Kasumi-1 (cell line): ENCODE measurements around the gene COL4A2.

ENCODE experiments used
- DNase-seq, 2 experiments: peaks; one replicate each; lab custom pipeline; 2025; lab: John Stamatoyannopoulos, UW

Gene COL4A2

GRCh38 chr13:110354715-110355473 lies 47.8 kb downstream of the COL4A2 start:
- no peak for DNase-seq

GRCh38 chr13:110356362-110356761 lies 49.3 kb downstream of the COL4A2 start:
- no peak for DNase-seq

- DNase-seq: no peak
These were observed 51.3 kb downstream of the COL4A2 start for GRCh38 chr13:110358381-110358780.

- DNase-seq: no peak
These were observed 52.8 kb downstream of the COL4A2 start for GRCh38 chr13:110359840-110360301.

- no peak for DNase-seq
These were observed 53.5 kb downstream of the COL4A2 start for GRCh38 chr13:110360598-110360997.

GRCh38 chr13:110361365-110361911 lies 54.4 kb downstream of the COL4A2 start:
- no peak for DNase-seq

- DNase-seq: no peak
These were observed 55.9 kb downstream of the COL4A2 start for GRCh38 chr13:110363010-110363409.

GRCh38 chr13:110364081-110364480 lies 57.0 kb downstream of the COL4A2 start:
- no peak for DNase-seq

- no peak for DNase-seq
These were observed 58.8 kb downstream of the COL4A2 start for GRCh38 chr13:110365876-110366275.

- DNase-seq: no peak
These were observed 59.6 kb downstream of the COL4A2 start for GRCh38 chr13:110366733-110367132.

- no peak for DNase-seq
These were observed 60.5 kb downstream of the COL4A2 start for GRCh38 chr13:110367620-110368019.

- DNase-seq: no peak
These were observed 61.3 kb downstream of the COL4A2 start for GRCh38 chr13:110368408-110368807.

GRCh38 chr13:110369400-110369799 lies 62.3 kb downstream of the COL4A2 start:
- no peak for DNase-seq

GRCh38 chr13:110371550-110372465 lies 64.7 kb downstream of the COL4A2 start:
- no peak for DNase-seq

GRCh38 chr13:110372676-110373075 lies 65.6 kb downstream of the COL4A2 start:
- no peak for DNase-seq

GRCh38 chr13:110373617-110374016 lies 66.5 kb downstream of the COL4A2 start:
- DNase-seq: no peak

- DNase-seq: no peak
These were observed 67.6 kb downstream of the COL4A2 start for GRCh38 chr13:110374431-110375370.

GRCh38 chr13:110376120-110376519 lies 69.0 kb downstream of the COL4A2 start:
- DNase-seq: no peak

- DNase-seq: no peak
These were observed 70.2 kb downstream of the COL4A2 start for GRCh38 chr13:110377178-110377825.

GRCh38 chr13:110377826-110378201 lies 70.7 kb downstream of the COL4A2 start:
- DNase-seq: no peak

- DNase-seq: no peak
These were observed 72.3 kb downstream of the COL4A2 start for GRCh38 chr13:110379358-110379757.
